GM18505 (cell line): Measurements from ENCODE around the gene CDH24.

Source experiments
- ATAC-seq: cut with Tn5 transposase; IDR thresholded peaks from one replicate; pipeline ENCODE4 v1.9.1; 2021; ENCODE audit not compliant: unreplicated experiment
- POLR2A ChIP-seq: IDR thresholded peaks from 4 replicates; pipeline ENCODE4 v1.6.1; 2011; ENCODE audit warnings: borderline replicate concordance; ENCODE audit not compliant: insufficient read depth, insufficient read length; ENCODE audit errors: extremely low read depth

CDH24 gene

GRCh38 chr14:23066368-23066767 is 9.0 kb upstream of the CDH24 start:
- no peak for ATAC-seq
- TF ChIP-seq POLR2A, result no peak

- no peak for TF ChIP-seq POLR2A
- ATAC-seq, result no peak
These were observed 6.3 kb upstream of the CDH24 start for GRCh38 chr14:23063601-23064000.

GRCh38 chr14:23062002-23062401 is 4.7 kb upstream of the CDH24 start:
- ATAC-seq, result no peak

DNA sequence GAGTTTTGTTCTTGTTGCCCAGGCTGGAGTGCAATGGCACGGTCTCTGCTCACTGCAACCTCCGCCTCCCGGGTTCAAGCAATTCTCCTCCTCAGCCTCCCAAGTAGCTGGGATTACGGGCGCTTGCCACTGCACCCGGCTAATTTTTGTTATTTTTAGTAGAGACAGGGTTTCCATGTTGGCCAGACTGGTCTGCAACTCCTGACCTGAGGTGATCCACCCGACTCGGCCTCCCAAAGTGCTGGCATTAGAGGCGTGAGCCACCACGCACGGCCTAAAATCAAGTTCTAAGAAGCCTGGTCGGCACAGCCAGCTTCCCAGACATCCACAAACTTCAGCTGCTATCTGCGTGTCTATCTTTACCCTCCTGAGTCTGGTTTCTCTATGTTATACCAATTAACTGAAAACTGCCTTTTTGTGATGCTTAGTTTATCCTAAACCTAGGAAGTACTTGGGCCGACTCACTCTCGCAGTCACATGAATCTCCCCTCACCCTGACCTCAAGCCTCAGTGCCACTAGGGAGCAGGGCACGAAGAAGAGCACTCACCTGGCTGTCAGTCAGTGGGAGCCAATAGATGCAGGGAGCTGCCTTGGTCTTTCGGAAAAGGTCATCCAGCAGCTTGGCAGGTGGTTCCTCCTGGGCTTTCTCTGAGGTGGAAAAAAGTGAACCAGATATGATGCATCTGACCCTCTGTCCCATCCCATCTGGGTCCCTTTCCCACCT is 3.4 kb upstream of the CDH24 start:
- no peak for ATAC-seq
- no peak for TF ChIP-seq POLR2A

More at GRCh38 chr14:23062002-23062401, 4.7 kb upstream of the CDH24 start:
- no peak for TF ChIP-seq POLR2A

DNA sequence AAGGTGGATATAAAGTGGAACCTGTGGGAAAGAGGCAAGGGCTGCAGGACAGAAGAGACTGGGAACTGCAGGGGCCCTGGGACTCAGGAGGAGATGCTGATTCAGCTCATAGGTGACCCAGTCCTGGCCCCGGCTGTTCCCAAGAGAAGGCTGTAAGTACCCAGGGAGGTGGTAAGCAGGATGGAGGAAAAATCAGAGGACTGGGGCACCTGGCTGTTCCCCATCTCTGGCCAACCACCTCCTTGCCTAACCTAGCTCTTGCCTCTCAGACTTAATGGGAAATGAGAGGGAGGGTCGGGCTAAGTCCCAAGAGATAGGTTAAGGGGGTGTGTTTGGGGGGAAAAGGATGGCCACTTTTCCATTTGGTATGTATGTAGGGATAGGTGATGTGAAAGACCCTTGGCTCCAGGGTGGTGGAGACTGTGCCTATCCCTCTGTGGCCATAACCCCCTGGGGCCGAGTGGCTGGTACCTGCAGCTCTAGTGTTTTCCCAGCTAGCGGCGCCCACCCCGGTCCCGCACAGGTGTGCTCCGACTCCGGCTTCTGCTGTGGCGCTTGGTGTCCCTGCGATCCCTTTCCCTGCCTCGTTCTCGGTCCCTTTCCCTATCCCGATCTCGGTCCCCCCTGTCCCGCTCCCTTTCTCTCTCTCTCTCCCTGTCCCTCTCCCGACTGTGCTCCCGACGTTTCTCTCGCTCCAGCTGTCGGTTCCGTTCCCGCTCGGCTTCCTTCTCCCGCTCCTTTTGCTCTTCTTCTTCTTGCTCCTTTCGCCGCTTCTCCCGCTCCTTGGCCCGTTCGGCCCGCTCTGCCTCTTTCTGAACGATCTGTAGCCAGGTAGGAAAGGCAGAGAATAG is 1.6 kb upstream of the CDH24 start:
- no peak for TF ChIP-seq POLR2A
- ATAC-seq, result no peak

GRCh38 chr14:23057757-23058653 is 685 bp upstream of the CDH24 start:
- no peak for TF ChIP-seq POLR2A
- peak; percentile 55 for ATAC-seq

DNA sequence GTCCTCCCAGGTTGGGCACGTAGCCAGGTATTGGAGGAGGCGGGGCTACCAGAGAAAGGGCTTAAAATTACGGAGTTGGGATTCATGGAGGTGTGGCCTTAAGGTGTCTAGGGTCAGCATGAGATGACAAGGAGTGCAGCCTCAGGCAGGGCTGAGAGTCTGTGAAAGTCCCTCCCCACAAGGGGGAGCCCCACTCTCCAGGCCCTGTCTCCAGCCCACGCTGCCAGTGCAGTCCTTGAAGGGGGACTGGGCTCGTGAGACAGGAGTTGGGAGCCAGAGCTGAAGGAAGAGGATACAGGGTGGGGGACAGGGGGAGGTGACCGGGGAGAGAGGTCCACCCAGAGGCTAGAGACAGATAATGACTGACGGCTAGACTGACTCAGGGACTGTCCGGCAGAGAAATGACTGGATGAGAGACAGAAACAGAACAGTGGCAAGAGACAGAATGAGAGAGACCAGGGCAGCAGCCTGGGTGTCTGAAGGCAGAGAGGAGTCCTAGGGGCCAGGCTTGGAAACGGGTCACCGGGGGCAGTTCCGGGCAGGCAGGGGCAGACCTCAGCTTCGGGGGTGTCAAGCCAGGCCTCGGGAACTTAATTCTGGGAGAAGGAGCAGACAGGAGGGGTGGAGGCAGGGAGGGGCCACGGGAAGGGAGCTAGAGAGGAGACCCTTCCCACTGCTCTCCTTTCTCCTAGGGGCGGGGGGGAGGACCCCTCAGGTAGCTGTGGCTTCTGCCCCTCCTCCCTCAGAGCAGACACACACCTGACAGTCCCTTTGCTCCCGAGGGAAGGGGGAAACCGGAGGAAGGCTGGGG is 970 bp downstream of the CDH24 start:
- peak; percentile 50 for ATAC-seq
- TF ChIP-seq POLR2A, result no peak

DNA sequence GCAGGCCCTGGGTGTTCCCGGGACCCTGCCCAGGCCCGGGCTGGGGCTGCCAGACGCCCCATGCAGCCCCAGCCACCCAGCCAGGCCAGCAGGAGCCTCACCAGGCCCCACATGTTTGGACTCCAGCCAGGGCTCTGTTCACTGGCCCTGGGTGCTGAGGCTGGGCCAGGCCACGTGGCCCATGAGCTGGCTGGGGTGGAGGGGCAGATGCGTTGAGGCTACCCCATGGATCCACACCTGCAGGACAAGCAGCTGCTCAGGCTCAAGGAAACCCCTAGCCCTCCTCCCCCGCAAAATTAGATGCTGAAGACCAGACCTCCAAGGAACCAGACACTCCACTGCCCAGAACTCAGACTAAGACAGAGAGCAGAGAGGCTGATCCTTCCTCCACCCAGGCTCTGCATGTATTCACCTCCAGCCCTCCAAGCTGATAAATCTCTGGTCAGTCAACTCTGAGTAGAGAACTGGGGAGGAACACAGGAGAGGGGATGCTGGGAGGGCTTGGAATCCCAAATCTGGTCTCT is 1.6 kb downstream of the CDH24 start:
- ATAC-seq, result no peak
- no peak for TF ChIP-seq POLR2A

DNA sequence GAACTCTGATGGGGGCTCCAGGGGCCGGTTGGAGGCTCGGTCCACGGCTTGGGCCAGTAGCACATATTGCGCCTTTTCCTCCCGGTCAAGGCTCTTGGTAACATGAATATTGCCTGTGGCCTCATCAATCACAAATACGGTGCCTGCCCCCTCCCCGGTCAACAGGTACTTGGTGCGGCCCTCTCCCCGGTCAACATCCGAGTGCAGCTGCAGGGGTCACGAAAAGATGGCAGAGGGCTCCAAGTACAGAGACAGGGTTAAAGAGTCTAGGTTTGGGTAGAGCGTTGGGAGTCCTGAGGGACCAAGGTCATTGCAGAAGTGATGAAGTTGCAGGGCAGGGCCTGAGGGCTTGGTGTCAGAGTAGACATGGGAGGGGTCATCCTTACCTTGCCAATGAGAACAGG is 2.2 kb downstream of the CDH24 start:
- ATAC-seq, result no peak
- TF ChIP-seq POLR2A, result no peak

DNA sequence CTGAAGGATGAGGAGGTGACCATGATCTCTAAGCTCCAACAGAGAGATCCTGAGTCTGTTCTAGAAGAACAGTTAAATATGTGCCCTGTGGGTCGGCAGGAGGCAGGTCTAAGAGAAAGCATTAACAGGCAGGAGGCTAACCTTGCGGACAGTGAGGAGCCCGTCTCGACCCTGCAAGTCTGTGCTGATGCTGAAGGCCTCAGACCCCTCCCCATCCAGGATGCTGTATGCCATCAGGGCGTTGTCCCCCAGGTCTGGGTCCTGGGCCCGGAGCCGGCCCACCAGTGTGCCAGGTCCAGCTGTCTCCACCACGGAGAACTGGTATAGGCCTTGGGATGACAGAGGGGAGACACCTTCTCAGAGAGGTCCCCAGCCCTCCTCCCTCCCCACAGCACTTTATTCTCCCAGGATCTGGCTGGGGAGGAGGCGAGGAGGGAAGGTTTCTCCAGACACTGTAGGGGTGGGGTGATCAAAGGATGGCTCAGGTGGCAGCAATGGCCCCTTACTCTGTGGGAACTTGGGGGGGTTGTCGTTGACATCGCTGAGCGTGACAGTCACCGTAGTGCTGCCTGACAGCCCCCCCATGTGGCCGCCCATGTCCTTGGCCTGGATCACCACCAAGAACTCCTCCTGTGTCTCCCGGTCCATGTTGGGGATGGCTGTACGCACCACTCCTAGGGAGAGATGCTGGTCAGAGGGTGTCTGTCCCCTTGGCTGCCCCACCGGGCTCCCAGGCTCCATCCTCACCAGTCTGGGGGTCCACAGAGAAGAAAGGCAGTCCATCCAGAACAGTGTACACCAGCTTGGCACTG is 3.1 kb downstream of the CDH24 start:
- no peak for TF ChIP-seq POLR2A
- ATAC-seq, result no peak

DNA sequence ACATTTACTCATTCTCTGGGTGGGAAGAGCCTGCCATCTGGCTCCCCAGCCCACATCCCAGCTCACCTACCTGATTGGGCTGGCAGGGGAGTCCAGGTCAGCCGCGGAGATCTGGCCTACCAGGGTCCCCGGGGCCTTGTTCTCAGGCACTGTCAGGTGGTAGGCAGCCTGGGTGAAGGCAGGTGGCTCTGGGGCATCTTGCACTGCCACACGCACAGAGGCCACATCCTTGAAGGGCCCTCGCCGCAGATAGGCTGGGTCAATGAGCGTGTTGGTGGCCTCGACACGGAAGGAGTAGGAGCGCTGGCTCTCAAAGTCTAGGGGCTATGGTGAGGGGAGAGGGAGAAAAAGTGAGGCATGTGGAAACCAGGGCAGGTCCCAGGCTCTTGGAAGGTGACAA is 3.9 kb downstream of the CDH24 start:
- ATAC-seq, result no peak
- TF ChIP-seq POLR2A, result no peak

- ATAC-seq, result no peak
- no peak for TF ChIP-seq POLR2A
These were observed 4.6 kb downstream of the CDH24 start for GRCh38 chr14:23052671-23053070.

DNA sequence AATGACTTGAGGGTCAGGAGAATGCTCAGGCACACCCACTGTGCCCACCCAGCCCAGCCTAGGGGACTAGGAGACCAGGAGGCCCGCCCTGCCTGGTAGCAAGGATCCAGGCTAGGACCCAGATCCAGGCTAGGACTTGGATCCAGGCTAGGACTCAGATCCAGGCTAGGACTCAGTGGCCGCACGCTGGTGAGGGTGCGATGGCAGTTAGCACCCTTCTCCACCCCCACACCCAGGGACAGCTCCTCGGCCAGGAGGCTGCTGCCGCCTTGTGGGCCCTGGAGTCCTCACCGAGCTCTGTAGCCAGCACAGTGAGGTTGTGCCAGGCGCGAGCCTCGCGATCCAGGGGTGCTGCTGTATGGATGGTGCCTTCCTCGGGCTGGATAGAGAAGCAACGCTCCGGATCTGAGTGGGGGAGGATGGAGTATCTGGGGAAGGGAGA is 5.1 kb downstream of the CDH24 start:
- no peak for ATAC-seq
- no peak for TF ChIP-seq POLR2A
